ENCODE data around the gene RNF144A.
A peak's percentile ranks its signal among the peaks of the same experiment; 100 is the strongest.
"Not testable (repeated sequence)": the region's sequence is repeated elsewhere in the genome, so short reads cannot be mapped to it uniquely, and the experiment has no call there.

The RNF144A gene, protein sequence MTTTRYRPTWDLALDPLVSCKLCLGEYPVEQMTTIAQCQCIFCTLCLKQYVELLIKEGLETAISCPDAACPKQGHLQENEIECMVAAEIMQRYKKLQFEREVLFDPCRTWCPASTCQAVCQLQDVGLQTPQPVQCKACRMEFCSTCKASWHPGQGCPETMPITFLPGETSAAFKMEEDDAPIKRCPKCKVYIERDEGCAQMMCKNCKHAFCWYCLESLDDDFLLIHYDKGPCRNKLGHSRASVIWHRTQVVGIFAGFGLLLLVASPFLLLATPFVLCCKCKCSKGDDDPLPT

DNA sequence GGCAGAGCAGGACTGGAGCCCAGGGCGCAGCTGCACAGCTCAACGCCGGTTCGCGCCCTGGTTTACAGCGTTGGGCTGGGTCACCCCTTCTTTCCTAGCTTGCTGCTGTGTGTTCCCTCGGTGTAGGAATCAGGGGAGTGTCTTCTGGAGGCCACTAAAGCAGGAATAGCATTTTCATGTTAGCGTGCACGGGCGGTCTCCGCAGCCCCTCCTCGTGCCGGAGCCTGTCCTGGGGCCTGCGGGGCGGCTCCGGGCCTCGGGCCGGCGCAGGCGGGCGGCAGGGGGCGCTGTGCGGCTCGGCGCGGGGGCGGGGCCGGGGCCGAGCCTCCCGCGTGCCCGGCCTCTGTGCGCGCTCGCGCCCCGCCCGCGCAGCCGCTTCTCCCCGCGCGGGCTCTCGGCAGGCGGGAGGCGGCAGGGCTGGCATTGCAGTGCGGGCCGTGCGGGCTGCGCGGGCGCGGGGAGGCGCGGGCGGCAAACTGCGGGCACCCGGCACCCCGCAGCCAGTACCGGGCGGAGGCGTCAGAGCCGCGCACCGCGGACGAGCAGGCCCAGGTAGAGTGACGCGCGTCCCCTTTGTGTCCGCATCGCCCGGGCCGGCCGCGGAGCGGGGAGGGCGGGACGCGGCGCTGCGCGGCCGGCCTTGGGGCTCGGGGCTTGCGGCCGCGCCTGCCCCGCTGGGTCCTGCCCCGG is at the start of gene RNF144A:
TSS of gene RNF144A (plus strand) at position 342 of the 690 bp plus-strand sequence. CDS start 79,515 bp downstream, outside the sequence.
- peak; percentile 90 for DNase-seq (ENCODE audit: low spot score)

DNA sequence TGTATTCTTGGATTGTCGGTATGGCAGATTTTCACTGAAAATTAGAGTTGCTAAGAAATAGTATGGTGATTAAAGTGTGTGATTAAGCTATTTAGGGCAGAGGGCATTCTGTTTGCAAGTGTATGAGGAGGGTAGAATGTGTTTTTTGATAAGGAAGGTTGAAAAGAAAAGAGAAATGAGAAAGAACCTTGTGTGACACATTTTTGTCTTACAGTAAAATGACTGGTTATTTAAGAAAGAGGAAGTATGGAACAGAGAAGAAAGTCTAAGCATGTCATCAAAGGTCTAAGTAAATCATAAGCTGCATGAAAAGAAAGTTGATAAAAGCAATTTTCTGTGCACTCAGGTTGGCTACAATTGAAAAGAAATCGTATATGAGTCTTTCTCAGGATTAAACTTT is 44.8 kb upstream of the RNF144A start:
- DNase-seq (ENCODE audit: low spot score), result no peak

DNA sequence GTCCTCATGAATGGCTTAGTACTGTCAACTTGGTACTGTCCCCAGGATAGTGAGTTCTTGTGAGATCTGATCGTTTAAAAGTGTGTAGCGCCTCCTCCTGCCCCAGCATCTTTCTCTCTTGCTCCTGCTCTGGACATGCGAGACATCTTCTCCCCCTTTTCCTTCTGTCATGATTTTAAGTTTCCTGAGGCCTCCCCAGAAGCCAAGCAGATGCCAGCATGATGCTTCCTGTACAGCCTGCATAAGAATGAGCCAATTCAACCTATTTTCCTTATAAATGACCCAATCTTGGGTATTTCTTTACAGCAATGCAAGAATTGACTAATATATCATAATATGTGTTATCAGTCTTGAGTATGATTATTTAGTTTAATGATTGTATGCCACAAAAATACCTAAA is 43.2 kb upstream of the RNF144A start:
- no peak for DNase-seq (ENCODE audit: low spot score)

DNA sequence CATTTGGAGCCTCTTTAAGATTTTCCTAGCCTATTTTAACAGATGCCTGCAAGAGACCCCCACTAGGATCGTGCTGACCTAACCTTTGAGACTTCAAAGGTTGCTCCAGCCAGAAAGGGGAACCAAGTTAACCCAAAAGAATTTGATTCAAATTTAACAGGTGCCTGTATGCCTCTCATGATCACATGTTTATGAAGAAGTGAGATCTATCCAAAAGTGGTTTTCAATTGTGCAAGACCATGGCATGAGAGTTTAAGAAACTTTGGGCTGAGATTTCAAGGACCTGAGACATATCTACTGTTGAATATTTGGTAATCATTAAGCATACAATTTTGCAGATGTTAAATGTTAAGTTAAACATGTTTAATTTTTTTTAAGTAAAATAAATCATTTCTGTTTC is 40.9 kb upstream of the RNF144A start:
- DNase-seq (ENCODE audit: low spot score), result no peak

DNA sequence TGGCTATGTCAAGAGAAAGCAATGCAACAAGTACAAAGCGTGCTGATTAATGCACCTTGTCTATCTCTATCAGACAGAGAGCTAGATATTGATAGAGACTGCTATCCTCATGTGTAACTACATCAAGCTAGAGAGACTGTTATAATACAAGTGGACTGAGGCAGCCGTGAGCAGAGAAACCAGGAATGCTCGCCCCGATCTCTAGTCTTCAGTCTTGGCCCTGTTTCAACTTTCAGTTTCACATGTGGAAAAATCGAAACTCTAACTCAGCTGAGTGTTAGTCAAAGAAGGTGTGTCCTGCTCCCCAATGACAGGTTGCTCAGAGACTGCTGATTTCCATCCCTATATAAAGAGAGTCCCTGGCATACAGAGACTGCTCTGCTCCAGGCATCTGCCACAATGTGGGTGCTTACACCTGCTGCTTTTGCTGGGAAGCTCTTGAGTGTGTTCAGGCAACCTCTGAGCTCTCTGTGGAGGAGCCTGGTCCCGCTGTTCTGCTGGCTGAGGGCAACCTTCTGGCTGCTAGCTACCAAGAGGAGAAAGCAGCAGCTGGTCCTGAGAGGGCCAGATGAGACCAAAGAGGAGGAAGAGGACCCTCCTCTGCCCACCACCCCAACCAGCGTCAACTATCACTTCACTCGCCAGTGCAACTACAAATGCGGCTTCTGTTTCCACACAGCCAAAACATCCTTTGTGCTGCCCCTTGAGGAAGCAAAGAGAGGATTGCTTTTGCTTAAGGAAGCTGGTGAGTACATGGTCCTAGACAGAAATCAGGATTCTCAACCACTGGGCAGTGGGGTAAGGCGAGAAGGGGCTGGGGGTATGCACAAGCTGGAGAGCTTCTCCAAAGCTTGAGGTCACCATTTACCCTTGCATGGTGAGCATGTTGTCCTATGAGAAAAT is 39.6 kb upstream of the RNF144A start, which contains the start of gene RSAD2:
TSS of gene RSAD2 (plus strand) at position 376 of the 903 bp plus-strand sequence. CDS start at position 400, 24 bp downstream.
- peak; percentile 48 for DNase-seq (ENCODE audit: low spot score)

DNA sequence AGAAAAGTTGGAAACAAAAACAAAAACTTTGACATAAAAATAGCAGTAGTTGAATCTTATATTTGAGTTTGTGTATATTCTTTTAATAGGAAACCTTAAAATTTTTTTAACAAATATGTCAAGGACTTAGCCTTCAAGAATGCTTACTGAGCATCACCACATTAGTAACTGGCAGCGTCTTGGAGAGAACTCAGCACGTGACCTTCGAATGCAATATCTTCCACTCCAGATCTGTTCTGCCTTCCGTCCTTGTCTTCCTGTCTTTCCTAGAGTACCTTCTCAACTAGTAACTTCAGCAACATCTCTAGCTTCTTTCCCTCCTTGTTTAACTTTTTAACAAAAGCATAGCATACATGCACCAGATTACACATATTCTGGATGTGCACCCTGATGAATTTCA is 38.7 kb upstream of the RNF144A start:
- DNase-seq (ENCODE audit: low spot score), result no peak

DNA sequence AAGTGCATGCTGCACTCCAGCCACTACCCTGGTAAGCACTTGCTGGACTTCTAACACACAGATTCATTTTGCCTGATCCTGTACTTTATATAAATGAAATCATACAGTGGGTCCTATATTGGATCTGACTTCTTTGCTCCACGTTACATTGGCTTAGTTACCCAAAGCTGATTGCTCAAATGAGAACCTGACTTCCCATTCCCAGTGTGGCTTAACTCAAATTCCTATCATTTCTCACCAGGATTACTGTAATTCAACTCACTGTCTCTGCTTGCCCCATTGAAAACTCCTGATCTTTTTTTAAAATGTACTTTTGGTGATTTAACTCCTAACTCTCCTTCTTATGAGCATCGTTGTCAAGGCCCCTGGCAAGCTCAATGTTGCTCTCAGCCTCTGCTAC is 38.2 kb upstream of the RNF144A start:
- DNase-seq (ENCODE audit: low spot score), result no peak

DNA sequence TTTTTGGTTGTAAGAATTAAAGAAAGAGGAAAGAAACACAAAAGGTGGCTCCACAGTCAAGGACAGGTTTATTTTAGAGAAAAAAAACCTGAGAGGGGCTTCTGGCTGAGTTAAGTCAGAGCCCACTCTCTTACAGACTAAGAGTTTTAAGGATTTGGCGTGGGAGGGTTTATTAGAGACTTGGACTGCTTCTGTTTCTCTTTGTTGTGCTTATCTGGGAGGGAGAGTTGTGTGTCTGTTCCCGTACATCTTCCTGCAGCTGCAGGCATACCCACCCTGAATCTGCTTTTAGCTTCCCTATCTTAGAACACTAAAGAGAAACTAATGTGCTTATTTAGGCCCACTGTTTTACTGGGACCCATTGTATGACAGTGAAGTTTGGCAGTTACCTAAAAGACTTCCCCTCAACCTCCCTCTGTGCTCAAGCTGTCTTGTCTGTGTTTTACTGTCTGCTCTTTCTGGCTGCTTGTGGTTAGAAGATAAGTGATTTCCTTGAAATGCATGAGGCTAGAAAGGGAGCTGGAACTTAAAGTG is 36.9 kb upstream of the RNF144A start:
- no peak for DNase-seq (ENCODE audit: low spot score)

DNA sequence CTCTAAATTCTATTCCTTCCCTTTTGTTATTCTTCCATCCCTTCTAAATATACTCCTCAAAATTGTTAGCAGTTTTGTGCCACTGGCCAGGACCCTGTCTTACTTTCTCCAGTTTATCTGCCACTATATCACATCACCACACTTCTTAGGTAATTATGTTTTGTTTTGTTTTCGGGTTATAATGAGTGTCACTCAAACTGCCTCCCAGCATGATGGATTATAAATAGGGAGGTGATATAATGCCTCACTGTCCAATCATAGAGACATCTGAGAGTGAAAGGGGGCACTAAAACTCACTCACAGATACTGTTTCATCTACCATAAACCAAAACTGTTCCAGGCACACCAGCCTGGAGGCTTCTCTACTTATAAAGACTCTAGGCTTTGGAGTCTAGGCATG is 36.2 kb upstream of the RNF144A start:
- no peak for DNase-seq (ENCODE audit: low spot score)

DNA sequence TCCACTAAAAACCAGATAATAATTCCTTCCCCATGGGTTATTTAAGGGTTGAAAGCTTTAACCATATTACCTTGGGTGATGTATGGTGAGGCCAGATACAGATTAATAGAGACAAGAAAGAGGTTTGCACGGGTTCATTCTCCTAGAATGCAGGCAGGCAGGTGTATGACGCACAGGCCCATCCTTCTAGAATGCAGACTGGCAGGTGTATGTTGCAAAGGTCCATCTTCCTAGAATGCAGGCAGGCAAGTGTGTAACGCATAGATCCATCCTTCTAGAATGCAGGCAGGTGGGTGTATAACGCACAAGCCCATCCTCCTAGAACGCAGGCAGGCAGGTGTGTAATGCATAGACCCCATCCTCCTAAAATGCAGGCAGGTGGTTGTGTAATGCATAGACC is 35.7 kb upstream of the RNF144A start:
- no peak for DNase-seq (ENCODE audit: low spot score)

DNA sequence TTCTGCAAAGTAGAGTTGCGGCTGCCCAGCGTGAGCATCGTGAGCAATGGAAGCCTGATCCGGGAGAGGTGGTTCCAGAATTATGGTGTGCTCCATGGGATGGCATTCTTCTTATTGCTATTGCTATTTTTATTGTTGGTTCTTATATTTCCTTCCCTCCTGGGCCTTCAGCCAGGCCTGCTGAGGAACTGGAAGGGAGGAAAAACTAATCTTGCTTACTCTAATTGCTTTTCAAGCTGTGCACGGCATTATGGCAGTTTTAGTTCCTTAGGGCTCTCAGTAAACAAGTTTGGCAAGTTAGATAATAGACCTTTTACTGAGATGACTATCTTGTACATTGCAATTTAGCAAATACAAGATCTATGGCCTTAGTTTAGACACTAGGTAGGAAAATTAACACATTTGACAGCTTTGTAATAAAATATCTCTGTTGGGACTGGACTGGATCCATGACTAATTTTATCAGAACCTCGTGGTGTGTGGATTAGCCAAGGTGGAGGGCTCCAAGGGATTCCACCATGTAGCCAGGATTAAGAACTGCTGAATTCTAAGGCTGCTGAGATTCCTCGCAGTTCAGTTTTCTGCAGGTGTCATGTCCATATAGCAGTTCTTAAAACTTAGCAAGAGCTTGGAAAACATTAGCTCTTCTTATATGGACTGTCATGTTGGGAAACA is 33.6 kb upstream of the RNF144A start:
- DNase-seq (ENCODE audit: low spot score), result no peak

DNA sequence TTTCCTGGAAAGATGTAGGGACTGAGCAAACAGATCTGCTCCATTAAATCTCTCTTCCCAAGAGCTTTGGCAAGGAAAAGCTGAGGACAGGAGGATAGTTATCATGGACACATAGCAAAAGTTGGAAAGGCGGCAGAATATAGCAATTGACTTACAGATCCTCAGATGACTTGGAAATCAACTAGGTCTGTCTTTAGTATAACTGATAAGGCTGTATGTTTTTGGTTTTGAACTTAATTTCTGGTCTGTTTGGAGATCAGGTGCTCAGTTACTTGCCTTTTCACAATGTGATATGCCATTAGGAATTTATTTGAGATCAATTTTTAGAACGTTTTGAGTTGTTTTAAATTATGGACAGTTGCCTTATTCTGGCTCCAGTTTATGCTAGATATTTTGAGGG is 31.7 kb upstream of the RNF144A start:
- no peak for DNase-seq (ENCODE audit: low spot score)

DNA sequence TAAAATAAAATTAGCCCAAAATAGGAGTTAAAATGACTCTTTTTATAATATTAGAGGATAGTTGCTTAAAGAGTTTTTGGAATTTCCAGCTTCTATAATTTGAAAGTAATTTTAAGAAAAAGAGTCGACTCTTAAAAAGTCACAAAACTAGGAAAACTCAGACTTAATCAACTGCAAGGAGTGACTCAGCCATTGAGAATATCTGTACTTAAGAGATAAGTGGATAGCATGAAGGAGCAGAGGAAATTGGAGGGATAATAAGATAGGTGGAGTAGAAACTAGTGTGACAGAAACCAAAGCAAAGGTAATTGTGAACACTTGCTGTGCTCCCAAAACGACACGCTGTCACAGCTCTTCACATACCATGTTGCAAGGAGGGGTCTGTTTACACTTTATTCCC is 31.2 kb upstream of the RNF144A start:
- DNase-seq (ENCODE audit: low spot score), result no peak

DNA sequence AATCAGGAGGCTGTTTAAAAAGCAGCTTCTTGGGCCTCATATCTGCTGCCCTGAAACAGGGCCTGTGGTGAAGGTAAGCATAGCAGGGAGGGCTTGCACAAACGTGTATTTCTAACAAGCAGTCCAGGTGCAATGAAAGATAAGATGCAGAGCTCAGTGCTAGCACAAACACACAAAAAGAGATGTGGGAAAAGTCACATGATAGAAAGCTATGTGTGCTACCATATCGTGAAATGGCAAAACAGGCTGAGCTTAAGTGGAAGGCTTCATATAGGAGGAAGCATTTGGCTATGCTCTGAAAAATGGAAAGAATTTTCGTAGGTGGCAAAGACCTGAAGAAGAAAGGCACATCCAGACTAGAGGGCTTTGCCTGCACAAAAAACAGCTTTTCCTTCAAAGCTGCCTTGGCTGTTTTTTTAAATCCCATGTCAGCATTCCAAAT is 29.4 kb upstream of the RNF144A start:
- no peak for DNase-seq (ENCODE audit: low spot score)

DNA sequence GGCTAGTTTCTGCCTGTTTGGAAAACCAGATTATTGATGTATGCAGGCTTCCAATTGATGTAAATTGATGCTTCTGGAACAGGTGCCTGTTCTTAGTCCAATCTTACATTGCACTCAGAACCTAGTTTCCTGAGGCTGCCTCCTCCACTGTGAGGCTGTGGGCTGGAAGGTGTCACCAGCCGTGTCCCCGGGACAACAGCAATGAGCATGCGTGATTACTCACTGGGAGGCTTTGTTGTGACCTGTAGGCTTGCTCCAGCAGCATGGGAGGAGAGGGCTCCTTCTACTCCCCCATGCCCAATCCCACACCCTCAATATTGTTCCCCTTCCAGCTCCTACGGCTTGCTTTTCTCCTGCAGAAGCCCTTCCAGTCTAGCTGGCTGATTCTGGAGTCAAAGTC is 28.5 kb upstream of the RNF144A start:
- no peak for DNase-seq (ENCODE audit: low spot score)

DNA sequence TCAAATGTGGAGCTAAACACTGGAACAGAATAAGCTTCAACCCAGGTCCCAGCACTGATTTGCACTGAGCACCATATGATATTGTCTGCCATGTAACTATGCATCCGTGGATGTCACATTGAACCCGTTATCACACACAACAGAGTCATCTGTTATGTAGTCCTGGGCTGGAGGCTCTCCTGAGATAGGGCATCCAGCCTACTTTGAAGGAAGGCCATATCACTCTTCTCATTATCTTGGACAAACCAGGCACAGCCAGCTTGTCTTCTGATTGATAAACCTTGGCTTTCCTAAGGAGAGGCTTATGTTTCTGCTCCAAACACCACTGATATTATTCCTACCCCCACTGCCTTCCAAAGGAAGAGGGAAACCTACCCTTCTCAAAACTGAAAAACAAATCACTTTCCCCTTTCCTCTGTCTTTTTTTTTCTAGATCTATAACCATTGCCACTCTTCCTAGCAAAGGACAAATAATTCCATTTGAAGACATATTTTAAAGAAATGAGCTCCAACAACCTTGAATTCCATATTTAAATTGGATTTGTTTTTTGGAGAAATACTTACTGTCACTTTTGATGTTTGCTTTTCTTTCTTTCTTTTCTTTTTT is 23.2 kb upstream of the RNF144A start:
- DNase-seq (ENCODE audit: low spot score), result no peak

DNA sequence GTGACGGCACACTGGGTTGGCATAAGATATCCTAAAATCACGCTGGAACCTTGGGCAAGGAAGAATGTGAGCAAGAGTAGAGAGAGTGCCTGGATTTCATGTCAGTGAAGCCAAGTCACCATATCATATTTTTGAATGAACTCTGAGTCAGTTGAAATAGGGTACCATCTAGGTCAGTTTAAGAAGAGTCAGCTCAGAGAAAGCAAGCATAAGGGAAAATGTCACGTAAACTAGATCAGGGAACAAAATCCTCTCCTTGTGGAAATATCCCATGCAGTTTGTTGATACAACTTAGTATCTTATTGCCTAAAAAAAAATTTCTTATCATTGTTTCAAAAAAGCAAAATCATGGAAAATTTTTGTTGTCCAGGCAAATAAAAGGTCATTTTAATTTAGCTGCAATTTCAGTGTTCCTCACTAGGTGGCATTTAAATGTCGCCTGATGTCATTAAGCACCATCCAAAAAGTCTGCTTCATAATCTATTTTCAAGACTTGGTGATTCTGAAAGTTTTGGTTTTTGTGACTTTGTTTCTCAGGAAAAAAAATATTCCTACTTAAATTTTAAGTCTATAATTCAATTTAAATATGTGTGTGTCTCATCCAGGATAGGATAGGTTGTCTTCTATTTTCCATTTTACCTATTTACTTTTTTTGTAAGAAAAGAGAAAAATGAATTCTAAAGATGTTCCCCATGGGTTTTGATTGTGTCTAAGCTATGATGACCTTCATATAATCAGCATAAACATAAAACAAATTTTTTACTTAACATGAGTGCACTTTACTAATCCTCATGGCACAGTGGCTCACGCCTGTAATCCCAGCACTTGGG is 20.1 kb upstream of the RNF144A start:
- no peak for DNase-seq (ENCODE audit: low spot score)

DNA sequence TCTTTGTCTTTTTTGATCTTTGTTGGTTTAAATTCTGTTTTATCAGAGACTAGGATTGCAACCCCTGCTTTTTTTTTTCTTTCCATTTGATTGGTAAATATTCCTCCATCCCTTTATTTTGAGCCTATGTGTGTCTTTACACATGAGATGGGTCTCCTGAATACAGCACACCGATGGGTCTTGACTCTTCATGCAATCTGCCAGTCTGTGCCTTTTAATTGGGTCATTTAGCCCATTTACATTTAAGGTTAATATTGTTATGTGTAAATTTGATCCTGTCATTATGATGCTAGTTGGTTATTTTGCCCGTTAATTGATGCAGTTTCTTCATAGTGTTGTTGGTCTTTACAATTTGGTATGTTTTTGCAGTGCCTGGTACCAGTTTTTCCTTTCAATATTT is 14.6 kb upstream of the RNF144A start:
- DNase-seq (ENCODE audit: low spot score), result not testable (repeated sequence)

DNA sequence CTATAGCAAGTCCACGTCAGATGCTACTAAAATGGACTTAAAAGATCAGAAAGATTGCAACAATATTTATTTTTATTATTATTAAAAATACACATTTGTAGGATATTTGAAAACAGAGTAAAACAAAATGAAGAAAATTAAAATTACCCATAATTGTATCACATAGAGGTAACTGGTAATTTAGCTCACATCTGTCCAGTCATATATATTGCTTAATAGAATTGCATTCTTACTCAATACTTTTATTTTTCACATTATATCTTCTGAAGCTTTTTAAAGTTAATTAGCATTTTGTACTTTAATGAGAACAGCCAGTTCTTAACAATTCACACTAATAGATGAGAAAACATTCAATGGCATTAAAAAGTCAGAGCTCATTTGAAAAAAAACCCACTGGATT is 11.5 kb upstream of the RNF144A start:
- DNase-seq (ENCODE audit: low spot score), result no peak

DNA sequence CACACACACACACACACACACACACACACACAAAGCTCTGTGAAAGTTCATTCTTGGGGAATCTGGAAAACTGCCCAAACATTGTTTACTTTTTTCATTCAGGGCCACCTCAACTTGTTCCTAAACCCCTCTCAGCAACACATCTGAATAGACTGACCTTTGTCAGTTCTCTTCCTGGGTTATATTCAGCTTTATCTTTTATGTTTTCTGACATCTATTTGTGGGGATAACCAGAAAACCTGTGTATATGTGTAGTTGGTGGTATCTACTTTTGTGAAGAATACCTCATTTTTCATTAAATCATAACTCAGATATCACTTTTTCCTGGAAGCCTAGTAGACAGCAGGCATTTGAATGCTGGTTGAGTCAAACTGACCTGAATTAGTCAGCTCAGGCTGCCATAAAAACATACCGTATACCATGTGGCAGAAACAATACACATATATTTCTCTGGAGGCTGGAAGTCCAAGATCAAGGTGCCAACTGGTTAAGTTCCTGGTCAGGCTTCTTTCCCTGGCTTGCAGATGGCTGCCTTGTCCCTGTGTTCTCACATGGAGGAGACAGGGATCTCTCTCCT is 11.0 kb upstream of the RNF144A start:
- no peak for DNase-seq (ENCODE audit: low spot score)

All from germinal center (tissue), 1 donor.